Stimulated activated CD4-positive, alpha-beta T cell treated with anti-CD3 and anti-CD28 coated beads, Interleukin-12 subunit alpha, Interleukin-12 subunit beta, amount 100 ng/mL, for 24 hours (primary cell): ENCODE results near the gene UPB1.

ENCODE experiments used
- DNase-seq, 2 experiments: peaks; one replicate each; pipeline ENCODE4 v3.0.0-alpha.2; 2020; ENCODE audit warnings: low read depth in 2 of 2

The UPB1 gene

DNA sequence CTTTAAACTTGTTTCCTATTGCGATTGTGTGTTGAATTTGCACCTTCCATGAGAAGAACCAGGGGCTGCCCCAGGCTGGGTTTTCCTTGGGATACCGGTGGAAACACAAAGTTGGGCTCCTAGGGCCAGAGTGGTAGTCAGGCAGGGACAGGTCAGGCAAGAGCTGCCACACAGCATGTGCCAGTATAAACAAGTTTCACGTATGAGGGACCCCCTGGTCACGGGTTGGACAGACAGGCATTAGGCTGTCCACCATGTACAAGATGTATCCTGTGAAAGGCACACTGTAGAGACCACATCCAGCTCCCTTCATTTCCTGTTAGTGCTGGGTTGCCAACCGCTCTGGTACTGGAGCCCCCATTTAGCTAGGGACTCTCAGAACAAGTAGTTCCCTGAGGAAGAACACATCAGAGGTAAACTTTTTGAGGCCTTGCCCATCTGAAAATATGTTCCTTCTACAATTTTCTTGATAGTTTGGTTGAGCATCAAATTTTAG is 8.8 kb downstream of the UPB1 start:
- DNase-seq, result no peak

DNA sequence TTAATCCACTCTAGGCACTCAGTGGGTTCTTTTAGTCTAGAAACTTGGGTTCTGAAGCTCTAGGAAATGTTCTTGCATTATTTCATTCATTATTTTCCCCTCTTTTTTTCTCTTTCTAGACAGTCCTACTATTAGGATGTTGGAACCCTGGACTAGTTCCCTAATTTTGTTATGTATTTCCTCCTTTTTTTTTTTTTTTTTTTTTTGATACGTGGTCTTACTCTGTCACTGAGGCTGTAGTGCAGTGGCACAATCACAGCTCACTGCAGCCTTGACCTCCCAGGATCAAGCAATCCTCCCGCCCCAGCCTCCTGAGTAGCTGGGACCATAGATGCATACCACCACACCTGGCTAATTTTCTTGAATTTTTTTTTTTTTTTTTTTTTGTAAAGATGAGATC is 9.4 kb downstream of the UPB1 start:
- DNase-seq, result no peak

DNA sequence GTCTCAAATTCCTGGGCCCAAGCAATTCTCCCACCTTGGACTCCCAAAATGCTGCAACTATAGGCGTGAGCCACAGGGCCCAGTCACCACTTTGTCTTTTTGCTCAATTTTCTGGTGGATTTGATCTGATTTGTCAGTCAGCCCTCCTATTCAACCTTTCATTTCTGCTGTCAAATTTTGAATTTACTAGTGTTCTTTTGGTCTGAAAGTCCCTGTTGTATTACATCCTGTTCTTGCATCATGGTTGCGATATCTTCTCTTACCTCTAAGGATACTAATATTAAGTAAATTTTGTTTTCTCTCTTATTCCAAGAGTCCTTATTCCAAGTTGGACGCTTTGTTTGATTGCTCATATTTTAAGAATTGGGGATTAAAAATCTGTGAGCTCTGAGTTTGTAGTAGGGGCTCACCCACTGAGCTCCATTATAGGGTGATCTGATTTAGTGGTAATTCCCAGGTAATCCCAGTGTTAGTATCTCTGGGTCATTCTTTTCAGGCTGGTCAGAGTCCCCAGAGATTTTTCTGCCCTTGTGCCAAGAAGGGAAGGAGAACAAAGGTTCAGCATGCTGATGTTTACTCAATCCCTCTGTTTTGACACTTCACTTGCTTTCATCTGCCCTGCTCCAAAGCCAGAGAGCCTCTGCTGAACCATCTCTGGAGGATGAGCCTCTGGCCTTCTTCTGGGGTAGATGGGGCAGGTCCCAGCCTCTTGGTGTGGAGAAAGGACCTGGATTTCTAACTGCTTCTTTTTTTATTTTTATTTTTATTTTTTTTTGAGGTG is 10.0 kb downstream of the UPB1 start:
- no peak for DNase-seq

DNA sequence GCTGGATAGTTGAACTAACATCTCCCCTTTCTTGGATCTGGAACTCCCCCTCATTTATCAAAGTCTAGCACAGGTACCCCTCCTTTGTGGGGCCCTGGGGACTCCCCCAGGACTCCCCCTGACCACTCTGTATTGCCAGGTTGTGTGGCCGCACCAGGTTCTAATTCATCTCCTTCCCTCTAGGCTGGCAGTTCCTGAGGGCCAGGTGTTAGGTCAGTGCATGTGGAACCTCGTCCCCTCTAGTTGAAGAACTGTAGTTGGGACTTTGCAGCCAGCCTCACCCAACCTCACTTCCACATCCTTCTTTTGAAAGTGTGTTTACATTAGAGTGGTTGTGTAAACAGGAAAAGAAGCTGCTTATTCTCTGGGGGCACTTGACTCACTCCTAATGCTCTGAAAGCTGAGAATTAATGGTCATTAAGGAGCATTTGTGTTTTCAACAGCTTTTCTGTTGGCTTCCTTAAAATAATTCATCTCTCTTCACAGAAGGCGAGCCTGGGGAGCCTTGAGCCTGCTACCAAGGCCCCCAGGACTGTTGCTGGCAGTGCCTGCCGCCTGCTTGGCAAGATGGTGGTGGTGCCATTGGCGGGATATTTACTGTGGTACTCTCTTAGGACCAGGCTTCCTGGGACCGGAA is 11.8 kb downstream of the UPB1 start:
- DNase-seq, result no peak

DNA sequence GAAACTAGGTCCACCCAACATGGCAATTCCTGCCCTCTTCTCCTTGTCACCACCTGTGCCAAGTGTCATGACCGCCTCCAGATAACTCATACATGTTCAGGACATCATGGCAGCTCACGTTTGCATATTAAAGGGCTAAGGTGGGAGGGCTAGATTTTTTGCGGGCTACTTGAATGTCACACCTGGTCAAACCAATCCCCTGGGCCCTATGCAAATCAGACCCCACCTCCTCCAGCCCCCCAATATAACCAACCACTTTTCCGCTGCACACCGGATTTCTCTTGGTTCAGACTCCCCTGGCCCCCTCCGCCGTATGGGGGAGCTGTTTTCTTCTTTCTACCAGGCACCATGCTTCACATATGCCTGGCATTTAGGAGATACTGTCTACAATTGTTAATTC is 12.6 kb downstream of the UPB1 start:
- DNase-seq, result no peak

DNA sequence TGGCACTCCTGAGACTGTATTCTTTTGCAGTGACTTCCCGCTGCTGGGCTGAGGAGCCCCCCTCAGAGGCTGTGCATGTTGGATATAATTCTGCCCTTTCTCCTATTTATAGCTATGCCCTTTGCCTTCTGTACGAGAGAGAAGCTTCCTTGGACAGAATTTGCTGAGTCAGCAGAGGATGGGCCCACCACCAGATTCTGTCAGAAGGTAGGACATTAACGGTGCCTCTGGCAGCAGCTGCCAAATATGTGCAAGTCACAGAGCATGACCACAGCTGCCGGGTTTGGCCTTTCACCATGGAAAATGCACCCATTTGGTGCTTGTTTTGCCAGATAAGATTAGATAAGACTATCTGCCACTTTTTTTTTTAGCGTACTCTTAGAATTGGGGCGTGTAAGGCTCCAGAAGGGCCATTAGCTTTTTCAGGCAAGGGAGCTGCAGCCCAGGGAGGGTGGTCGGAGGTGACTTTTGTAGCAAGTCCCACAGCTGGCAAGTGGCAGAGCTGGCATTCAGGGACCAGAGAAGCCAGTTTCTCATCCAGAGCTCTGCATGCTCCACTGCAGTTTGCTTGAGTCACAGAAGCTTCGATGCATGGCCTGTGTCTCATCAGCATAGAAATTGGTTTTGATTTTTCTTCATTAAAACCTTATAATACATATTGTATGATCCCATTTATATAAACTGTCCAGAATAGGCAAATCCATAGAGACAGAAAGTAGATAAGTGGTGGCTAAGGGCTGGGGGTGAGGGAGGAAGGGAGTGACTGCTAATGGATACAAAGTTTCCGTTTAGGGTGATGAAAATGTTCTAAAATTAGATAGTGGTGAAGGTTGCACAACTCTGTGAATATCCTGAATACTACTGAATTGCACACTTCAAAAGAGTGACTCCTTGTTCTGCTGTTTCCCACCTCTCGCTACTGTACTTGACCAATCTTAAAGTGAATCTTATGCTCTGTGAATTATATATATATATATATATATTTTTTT is 15.8 kb downstream of the UPB1 start:
- no peak for DNase-seq

DNA sequence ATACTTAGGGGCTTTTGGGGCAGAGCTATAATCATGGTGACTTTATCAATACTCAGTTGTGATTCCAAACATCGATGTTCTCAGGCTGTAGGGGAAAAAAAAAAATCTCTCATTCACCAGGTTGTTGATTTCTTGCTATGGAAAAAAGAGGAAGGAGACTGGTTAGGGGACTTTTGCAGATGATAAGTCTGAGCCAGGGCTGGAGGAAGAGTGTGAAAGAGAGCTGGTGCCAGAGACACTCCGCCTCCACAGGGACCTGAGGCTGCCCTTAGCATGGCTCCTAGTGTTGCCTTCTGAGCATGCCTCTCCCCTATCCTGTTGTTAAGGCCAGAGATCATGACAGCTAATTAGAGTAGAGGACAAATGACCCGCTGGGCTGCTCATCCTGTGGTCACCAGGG is 16.9 kb downstream of the UPB1 start:
- DNase-seq, result no peak

DNA sequence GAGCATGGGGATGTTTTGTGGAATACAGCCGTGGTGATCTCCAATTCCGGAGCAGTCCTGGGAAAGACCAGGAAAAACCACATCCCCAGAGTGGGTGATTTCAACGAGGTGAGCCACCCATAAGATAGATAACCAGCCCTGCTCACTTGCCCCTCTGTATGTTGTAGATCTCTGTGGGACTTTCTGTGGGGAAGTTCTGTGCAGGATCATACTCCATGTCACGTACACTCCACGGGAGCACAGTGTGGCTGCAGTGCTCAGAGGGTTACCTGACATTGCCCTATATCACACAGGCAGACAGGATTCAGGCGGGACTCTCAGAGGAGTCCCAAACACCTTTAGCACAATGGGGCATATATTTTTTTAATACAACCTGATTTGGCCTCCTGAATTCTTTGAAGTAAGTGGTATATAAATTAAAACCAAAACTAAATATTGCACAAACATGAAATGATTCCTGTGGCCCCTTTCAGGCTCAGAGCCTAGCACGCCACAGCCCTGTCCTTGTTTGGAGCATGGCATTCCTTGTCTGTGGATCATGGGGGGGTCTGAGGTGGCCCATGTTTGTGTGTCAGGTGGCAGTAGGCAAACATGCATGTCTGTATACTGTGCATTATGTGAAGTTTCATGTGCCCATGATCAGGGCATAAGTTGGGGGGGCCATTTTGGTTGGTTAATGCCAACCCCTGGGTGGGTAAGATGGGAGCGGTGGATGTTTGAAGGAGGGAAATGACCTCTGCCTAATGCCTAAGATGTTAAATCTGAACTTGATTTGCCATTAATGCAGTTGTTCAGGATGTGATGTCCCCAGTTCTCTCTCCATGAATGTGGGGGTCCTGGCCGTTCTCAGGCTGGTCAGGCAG is 18.5 kb downstream of the UPB1 start:
- DNase-seq, result no peak

DNA sequence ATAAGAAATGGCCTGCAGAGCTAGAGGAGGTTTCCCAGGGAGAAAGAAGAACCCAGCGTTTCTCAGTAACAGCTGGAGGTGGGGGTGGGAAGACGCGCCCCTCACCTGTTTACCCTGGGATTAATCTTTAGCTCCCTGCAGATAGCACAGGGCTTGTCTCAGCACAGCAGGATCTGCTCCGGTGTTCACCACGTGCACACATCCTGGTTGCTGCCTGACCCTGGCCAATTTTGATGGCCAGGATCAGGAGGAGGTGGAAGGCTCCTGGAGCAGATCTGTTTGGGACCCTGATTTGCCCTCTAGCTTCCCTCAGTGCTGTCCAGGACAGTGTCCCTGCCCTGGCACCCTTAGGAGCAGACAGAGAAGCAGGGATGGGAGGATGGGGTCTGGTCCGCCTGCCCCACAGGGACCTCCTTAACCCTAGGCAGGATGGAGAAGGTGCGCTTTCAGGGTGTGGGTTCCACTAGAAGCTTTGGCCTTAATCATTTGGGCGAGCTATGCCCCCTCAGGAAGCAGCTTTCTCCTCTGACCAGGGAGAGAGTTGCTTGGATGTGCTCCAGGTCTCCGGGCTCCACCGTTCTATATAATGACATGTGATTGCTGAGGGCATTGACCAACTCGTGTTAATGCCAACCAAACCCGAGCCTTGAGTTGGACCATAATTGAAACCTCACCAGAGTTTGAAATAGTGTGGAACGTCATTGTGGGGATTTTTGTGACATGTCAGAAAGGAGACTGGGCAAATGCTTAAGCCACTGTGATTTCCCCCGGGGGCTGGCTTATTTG is 19.3 kb downstream of the UPB1 start:
- no peak for DNase-seq

DNA sequence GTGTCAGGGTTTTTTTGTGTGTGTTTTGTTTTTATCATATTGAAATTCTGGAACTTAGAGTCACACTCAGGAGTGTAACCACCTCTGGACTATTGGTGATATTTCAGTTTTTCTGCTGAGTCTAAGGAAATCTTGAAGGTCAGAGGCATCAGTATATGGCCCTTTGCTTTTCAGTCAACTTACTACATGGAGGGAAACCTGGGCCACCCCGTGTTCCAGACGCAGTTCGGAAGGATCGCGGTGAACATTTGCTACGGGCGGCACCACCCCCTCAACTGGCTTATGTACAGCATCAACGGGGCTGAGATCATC is 19.9 kb downstream of the UPB1 start:
- no peak for DNase-seq

DNA sequence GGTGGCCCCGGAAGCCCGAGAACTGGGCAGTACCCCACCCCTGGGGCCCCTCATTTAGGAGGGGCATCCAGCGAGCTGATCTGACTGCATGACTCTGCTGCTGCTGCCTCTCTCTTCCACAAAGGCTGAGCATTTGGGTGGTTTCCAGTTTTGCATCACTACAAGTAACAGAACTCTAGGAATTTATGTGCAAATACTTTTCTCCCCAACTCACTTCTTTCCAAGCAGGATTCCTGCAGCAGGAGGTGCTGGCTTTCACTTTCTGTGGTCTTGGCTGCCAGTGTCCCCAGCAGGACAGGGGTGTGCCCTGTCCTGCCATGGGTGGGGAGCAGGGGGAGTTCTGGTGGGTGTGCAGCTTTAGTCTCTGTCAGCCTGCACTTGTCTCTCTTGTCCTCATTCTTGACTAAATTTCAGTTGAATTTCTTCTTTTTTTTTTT is 21.2 kb downstream of the UPB1 start:
- DNase-seq, result no peak

DNA sequence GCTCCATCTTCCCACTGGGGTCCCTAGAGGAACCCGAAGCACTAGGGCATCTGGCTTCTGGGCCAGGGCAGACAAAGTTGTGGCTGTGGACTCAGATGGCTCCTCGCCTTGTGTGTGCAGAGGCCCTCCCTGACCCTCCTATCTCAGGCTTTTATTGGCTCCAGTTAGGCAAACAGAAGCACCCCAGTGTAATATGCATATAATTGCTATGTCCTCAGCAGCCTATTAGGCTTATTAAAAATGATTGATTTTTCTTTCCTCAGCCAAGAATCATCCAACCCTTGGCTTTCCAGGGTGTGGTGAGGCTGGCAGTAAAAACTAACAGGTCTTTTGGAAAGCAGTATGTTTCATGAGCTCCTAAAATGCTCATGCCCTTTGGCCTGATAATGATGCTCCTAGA is 22.3 kb downstream of the UPB1 start:
- DNase-seq, result no peak

DNA sequence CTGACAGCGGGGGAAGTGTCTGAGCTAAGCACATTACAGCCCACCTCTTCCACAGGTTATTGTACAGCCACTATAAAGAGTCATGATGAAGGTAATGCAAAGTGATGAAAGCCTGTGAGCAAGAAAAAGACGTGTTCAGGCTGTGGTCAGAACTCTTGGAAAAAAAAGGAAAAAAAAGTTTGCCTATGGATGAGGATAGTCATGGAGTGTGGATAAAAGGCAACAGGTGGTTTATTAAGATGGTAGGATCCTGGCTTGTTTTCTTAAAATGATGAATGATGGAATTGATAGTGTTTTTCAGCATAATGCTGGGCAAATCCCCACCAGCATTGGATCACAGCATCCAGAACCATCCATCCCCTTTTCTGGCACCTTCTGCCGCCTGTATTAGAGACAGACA is 23.1 kb downstream of the UPB1 start:
- no peak for DNase-seq

DNA sequence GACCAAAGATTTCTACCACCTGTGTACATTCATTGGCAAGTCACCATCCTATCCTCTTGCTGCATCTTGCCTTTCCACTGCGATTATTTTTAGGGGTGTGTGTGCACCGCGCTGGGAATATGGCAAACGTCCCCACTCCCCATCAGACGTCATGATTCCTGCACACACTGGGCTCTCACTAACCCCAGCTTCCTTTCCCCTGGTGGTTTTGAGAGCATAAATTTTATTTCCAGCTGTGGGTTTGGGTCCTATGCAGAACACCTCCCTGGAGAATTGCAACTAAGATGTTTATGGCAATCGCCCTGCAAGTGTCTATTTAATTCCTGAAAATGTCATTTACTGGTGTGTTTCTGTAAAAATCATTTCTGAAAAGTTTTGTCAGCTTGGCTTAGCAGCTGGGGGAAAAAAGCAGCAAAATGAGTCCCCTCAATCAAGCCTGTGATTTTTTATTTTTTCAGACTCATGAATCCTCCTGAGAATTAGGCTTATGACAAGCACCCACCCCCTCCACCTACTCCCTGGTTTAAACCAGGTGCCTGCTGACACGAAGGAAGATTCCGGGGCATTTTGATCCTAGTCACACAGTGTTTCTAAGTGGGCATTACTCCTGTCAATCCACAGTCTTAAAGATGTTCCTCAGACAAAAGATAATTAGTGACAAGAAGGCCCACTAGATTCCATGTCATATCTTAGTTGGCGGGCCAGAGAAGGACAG is 23.8 kb downstream of the UPB1 start:
- no peak for DNase-seq

DNA sequence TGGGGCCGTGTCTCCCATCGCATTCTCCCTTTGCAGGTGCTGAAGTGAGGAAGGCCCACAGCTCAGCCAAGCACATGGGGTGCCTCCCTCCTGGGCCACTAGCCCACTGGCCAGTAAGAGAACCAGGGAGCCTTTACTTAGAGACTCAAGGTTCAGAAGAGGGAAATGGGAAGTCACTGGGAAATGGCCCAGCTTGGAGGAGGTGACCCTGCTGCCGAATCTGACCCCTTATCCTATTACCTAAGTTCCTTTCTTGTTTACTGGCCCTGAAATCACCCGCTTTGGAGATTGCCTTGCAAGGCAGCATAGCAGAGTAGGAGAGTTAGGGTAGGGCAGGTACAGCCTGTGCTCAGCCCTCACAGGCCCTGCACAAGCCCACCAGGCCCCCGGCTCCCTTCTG is 24.4 kb downstream of the UPB1 start:
- no peak for DNase-seq

DNA sequence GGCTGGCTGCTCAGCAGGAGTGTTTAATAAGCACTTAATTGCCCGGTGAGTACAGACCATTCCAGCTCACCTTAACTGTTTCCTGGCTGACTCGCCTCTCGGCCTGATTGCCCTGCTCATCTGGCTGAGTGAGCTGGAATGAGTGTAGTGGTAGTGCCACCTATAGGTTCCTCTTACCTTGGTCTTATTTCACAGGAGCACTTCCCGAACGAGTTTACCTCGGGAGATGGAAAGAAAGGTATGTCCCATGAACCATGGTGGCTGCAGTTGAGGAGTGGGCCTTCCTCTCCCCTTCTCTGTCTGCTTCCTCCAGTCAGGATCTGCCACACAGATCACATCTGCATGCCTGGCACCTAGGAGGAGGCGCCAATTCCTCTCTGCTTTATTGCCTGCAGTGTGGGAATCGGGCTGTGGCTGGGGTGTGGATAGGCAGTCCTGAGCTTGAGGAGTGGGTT is 26.7 kb downstream of the UPB1 start:
- peak; percentile 12 to 18 for DNase-seq

DNA sequence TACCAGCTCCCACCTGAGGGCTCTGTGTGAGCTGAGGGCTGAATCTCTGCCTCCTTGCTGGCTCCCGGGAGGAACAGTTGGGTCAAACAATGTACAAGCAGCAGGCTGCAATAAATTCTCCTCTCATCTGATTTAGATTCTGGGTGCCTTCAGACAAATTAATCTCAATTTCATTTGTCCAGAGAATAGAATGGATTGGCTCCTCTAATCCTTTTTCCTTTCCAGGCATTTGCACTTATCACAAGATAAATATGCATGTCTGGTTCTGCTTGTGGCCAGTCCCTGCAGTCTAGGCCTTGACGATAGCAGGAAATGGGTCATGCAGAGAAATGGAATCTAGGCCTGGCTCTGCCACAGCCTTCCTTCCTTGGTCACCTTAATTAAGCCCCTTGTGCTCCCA is 28.7 kb downstream of the UPB1 start:
- DNase-seq, result no peak

DNA sequence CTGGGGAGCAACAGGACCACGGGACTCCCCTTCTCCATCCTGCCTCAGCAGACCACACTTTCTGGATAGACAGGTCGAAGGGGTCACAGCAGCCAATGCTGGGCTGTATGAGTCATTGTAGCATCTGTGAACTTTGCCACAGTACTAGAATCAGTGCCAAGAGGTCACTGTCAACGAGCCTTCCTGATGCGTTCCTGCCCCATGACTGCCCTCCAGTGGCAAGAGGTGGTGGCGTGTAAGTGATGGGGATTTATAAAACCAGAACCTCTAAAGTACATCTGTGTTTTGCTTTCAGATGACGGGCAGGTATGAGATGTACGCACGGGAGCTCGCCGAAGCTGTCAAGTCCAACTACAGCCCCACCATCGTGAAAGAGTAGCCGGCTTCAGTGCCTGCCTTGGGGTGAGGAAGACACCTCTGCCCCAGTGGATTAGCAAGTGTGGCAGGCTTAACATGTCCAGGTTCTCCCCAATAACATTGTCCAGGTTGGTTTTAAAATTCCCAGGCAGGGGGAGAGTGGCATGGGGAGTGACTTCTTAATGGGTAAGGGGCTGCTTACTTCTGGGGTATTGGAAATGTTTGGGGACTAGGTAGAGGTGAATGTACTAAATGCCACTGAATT is 30.4 kb downstream of the UPB1 start:
- DNase-seq, result peak; percentile 49 to 80

DNA sequence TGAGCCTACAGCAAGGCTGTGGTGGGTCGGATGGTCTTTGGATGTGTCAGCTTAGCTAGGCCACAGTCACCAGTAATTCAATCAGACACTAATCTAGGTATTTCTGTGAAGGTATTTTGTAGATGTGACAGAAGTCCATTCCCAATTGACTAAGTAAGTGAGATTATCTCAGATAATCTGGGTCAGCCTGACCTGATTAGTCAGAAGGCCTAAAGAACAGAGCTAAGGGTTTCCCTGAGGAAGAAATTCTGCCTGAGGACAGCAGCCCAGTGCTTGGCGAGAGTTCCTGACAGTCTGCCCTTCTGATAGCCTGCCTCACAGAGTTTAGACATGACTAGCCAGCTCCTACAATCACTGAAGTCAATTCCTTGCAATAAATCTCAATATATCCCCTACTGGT is 31.1 kb downstream of the UPB1 start:
- DNase-seq, result no peak
